K562 (cell line): ENCODE data around the gene TCF25. TPM values are rescaled to one million over a fixed set of nuclear protein-coding genes. Genes with fewer than 3 reads are reported as not detected.

Source experiments
- ATAC-seq: fragments of 200-7000 bp; cut with Tn5 transposase; 3 replicates; pipeline ENCODE4 v1.9.1; 2020; ENCODE audit warnings: moderate library complexity
- BruUV-seq: library from RNA; stranded (reverse); fragments of 400-500 nt; replicated peaks from 2 replicates; lab custom pipeline; 2021; lab: Mats Ljungman, UMichigan
- CTCF ChIA-PET: fragments of 300-600 bp; formaldehyde crosslinking; extraction: SDS; loops from one replicate; lab custom pipeline; 2021; ENCODE audit warnings: low intra/inter-chr PET ratio; lab: Yijun Ruan, JAX
- POLR2A ChIA-PET: fragments of 300-600, 350-650 bp; sonication (Branson Sonifier 250); formaldehyde crosslinking; extraction: SDS; loops from one replicate; lab custom pipeline; 2021; ENCODE audit warnings: antibody characterized with exemption, inconsistent platforms; lab: Yijun Ruan, JAX
- DNase-seq, 4 experiments: peaks; one replicate each; pipeline versions ENCODE4 v3.0.0 to v3.0.0-alpha.2; 2011 to 2018; ENCODE audit warnings: low spot score in 3 of 4, mixed read lengths in 3 of 4; ENCODE audit errors: extremely low read depth in 1 of 4
- FAIRE-seq: peaks from 2 replicates; lab custom pipeline; 2011; peaks lifted over from hg19 to GRCh38; lab: Jason Lieb, UNC
- H2AFZ ChIP-seq: 2 replicates; pipeline ENCODE4 v1.6.0; 2011; ENCODE audit warnings: low read depth, low read length, control low read depth, inconsistent platforms
- H3K27ac ChIP-seq: fragments of 200-600 bp; 3 replicates; pipeline ENCODE4 v1.8.0; 2011; ENCODE audit warnings: low read depth, mild to moderate bottlenecking, control low read depth, inconsistent platforms, low read length, moderate library complexity, mixed read lengths; ENCODE audit errors: extremely low read depth
- H3K27me3 ChIP-seq, 2 experiments: fragments of 300-600 bp in 1 of 2; 2 replicates in 1 of 2; 3 replicates in 1 of 2; pipeline versions ENCODE4 v1.6.0 to v1.8.0; 2011; ENCODE audit warnings: inconsistent platforms in 2 of 2, low read length in 2 of 2, mild to moderate bottlenecking in 1 of 2, mixed read lengths in 1 of 2, moderate library complexity in 1 of 2; ENCODE audit not compliant: control insufficient read depth in 2 of 2, insufficient read depth in 2 of 2
- H3K36me3 ChIP-seq: fragments of 300-600 bp; 3 replicates; pipeline ENCODE4 v1.8.0; 2011; ENCODE audit warnings: mild to moderate bottlenecking, low read length, inconsistent platforms; ENCODE audit not compliant: control insufficient read depth, insufficient read depth
- H3K4me1 ChIP-seq, 2 experiments: fragments of 200-600 bp in 1 of 2; replicated peaks in 1 of 2; 2 replicates in 1 of 2; 3 replicates in 1 of 2; pipeline versions ENCODE4 v1.5.1 to v1.8.0; 2011; ENCODE audit warnings: inconsistent platforms in 2 of 2, low read length in 2 of 2, mild to moderate bottlenecking in 1 of 2, mixed read lengths in 1 of 2, moderate library complexity in 1 of 2; ENCODE audit not compliant: control insufficient read depth in 2 of 2, insufficient read depth in 2 of 2
- H3K4me2 ChIP-seq: 2 replicates; pipeline ENCODE4 v1.6.1; 2011; ENCODE audit warnings: low read length, control low read depth, inconsistent platforms, mixed read lengths; ENCODE audit not compliant: insufficient read depth
- H3K4me3 ChIP-seq: fragments of 200-600 bp; sonication (generic), shearing (Covaris generic); 2 replicates; pipeline ENCODE4 v1.5.1; 2016; ENCODE audit warnings: control low read depth, inconsistent platforms
- H3K79me2 ChIP-seq: fragments of 200-600 bp; 3 replicates; pipeline ENCODE4 v1.8.0; 2011; ENCODE audit warnings: low read length, inconsistent platforms; ENCODE audit not compliant: control insufficient read depth, insufficient read depth
- H3K9ac ChIP-seq, 2 experiments: 2 replicates each; pipeline versions ENCODE4 v1.6.0 to v1.6.1; 2011; ENCODE audit warnings: low read depth in 2 of 2, low read length in 2 of 2, control low read depth in 1 of 2, inconsistent platforms in 1 of 2, mild to moderate bottlenecking in 1 of 2, mixed read lengths in 1 of 2; ENCODE audit not compliant: insufficient read depth in 1 of 2
- H3K9me1 ChIP-seq: one replicate; pipeline ENCODE4 v1.6.0; 2011; ENCODE audit warnings: inconsistent platforms, mild to moderate bottlenecking, low read length, moderate library complexity; ENCODE audit not compliant: control insufficient read depth, insufficient read depth
- H3K9me3 ChIP-seq: replicated peaks from 2 replicates; pipeline ENCODE4 v1.5.1; 2011; ENCODE audit warnings: low read depth, low read length, inconsistent platforms; ENCODE audit not compliant: control insufficient read depth, insufficient read depth
- H4K20me1 ChIP-seq: replicated peaks from 2 replicates; pipeline ENCODE4 v1.6.1; 2011; ENCODE audit warnings: low read length, inconsistent platforms, mixed read lengths; ENCODE audit not compliant: control insufficient read depth, insufficient read depth
- CAMTA2 ChIP-seq: fragments of 250-450 bp; sonication (Bioruptor Pico); conservative IDR thresholded peaks from 2 replicates; pipeline ENCODE4 v1.5.1; 2022
- KDM1A ChIP-seq, 2 experiments: fragments of 450-650 bp; IDR thresholded peaks; 2 replicates each; pipeline ENCODE4 v1.6.1; 2016; ENCODE audit warnings: mild to moderate bottlenecking in 2 of 2
- POLR2G ChIP-seq: fragments of 200-400 bp; formaldehyde crosslinking; IDR thresholded peaks from 2 replicates; pipeline ENCODE4 v1.6.1; 2017; ENCODE audit warnings: low read depth, mild to moderate bottlenecking, antibody characterized with exemption, low read length, moderate library complexity
- WGBS: fragments of 100-300 bp; shearing (Covaris generic); methylation state at CpG from one replicate; pipeline ENCODE4 v1.1.6; 2016; ENCODE audit warnings: low coverage, mixed read lengths; ENCODE audit not compliant: insufficient coverage; ENCODE audit errors: missing lambda C conversion rate; 5-methylcytosine and 5-hydroxymethylcytosine counted together
- in situ Hi-C: fragments of 300-500 bp; cut with MboI; formaldehyde crosslinking; loops from 4 replicates; pipeline ENCODE4 v1.15.0; 2018; ENCODE audit warnings: inconsistent platforms, mixed read lengths
- intact Hi-C: fragments of 100-400 bp; cut with micrococcal nuclease; formaldehyde crosslinking; loops from 2 replicates; pipeline ENCODE4 v1.14.2; 2022
- polyA plus RNA-seq, 8 experiments: library from polyadenylated mRNA; depleted of rRNA in 4 of 8; stranded (reverse) in 5 of 8; unstranded in 3 of 8; fragments of >200 nt; fragmentation: Nextera tagmentation in 2 of 8; fragmentation: Illumina TruSeq in 1 of 8; extraction: Ambion mirVana in 2 of 8; extraction: Trizol in 1 of 8; gene quantifications; 2 replicates each; pipeline versions ENCODE4 v1.2.1 to v1.2.3, GENCODE V29; 2011 to 2014; ENCODE audit warnings: inconsistent platforms in 1 of 8, missing spikeins in 1 of 8
- total RNA-seq, 7 experiments: library from RNA; depleted of rRNA in 6 of 7; stranded (reverse); fragments of >200 nt in 6 of 7; fragmentation: Illumina TruSeq in 2 of 7; extraction: Trizol in 2 of 7; gene quantifications; 2 replicates each; pipeline versions ENCODE4 v1.2.1 to v1.2.3, GENCODE V29; 2011 to 2021; ENCODE audit warnings: low replicate concordance in 1 of 7

The TCF25 gene
- total and polyA plus RNA-seq, 9 of the 15 experiments (the other 6 are each of a cell fraction or from before 2014, with no cell fraction given): 9.0 to 154 (median 83.8) TPM

DNA sequence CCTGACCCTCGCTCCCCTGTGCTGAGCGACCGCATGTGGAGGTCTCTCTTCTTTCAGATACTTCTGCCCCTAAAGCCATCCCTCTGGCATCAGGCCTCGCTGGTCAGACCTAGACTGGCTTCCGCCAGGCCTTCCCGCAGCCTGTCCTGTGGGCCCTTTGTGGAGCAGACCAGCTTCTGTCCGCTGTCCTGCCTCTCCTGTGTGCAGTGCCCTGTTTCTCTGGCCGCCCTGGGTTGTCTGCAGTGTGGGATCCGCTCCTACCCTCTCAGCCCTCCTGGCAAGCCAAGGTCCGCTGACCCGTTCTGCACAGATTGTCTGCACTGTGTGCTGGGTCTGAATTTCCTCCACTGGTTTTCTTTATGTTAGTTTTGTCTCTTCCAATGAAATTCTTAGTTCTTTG lies 23.8 kb downstream of the TCF25 start:
- H3K9me3 ChIP-seq: no peaks in the 10 kb centered on the region
- no peak overlapping the region for H3K9ac ChIP-seq
- ChIA-PET CTCF (no interaction called here), POLR2A (interaction anchor here (0.7 to 1.0 kb wide), 3 partner anchors 25 to 1465 kb away, joined by 3 to 4 read pairs (median 3); no protein-coding TSS in a partner anchor)
- no peak for FAIRE-seq
- H3K79me2 ChIP-seq: no peaks in the 10 kb centered on the region
- H3K4me1 ChIP-seq: peaks cover 0 to 3% of the 10 kb centered on the region in 2 experiments; a peak in 1 of 5 replicates
- 98% methylated on average over 11 of the region's 11 CpGs for WGBS
- intact Hi-C loops: no loop called here
- DNase-seq: no peak
- no peaks in the 10 kb centered on the region for H3K9me1 ChIP-seq
- TF ChIP-seq POLR2G (0 out of 2 replicates have a peak, but pooled peaks have one; percentile 19), CAMTA2 (CRISPR knock-in tag) (no peak)
- TF ChIP-seq, all 486 proteins: peak for 1
- Histone ChIP-seq H2AFZ (no peak overlapping the region), H3K36me3 (peaks cover 85% of the 10 kb centered on the region), H3K27me3 (no peaks in the 10 kb centered on the region), H3K4me3 (no peak overlapping the region), H3K27ac (no peak overlapping the region), H4K20me1 (no peaks in the 10 kb centered on the region), H3K4me2 (no peak overlapping the region)
- BruUV-seq: no TSS peak
- in situ Hi-C loops: no loop called here
- no peak for ATAC-seq

DNA sequence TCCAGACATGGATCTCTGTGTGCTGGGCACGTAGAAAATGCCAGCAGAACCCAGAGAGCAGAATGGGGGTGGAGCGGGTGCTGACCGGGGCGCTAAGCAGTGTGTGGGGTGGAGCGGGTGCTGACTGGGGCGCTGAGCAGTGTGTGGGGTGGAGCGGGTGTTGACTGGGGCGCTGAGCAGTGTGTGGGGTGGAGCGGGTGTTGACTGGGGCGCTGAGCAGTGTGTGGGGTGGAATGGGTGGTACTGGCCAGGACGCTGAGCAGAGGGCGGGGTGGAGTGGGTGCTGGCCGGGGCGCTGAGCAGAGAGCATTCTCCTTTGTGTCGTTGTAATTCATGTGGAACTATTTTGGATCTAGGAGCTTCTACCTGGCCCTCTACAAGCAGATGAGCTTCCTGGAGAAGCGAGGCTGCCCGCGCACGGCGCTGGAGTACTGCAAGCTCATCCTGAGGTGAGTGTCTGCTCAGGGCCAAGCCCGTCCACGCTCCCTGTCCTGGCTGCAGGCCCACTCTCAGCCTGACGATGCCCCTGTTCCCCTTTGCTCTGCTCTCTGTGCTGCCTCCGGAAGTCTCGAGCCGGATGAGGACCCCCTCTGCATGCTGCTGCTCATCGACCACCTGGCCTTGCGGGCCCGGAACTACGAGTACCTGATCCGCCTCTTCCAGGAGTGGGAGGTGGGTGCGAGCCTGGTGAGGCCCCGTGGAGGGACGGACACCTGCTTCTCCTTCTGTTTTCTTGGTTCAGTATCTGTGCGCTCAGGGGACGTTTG lies 25.0 kb downstream of the TCF25 start:
- Histone ChIP-seq H3K4me1 (peaks cover 0 to 3% of the 10 kb centered on the region in 2 experiments; a peak in 1 of 5 replicates), H2AFZ (no peak overlapping the region), H4K20me1 (no peaks in the 10 kb centered on the region), H3K27me3 (no peaks in the 10 kb centered on the region), H3K27ac (no peak overlapping the region), H3K9me3 (no peaks in the 10 kb centered on the region), H3K4me2 (no peak overlapping the region), H3K9me1 (no peaks in the 10 kb centered on the region), H3K79me2 (no peaks in the 10 kb centered on the region), H3K36me3 (peaks cover 79% of the 10 kb centered on the region), H3K4me3 (no peak overlapping the region), H3K9ac (no peak overlapping the region)
- no TSS peak for BruUV-seq
- ChIA-PET POLR2A (interaction anchor here (0.5 to 0.7 kb wide), 2 partner anchors 11 to 296 kb away, joined by 3 read pairs; no protein-coding TSS in a partner anchor), CTCF (no interaction called here)
- ATAC-seq (no peak), FAIRE-seq (no peak), DNase-seq (no peak)
- peak; percentile 44 for TF ChIP-seq POLR2G
- TF ChIP-seq KDM1A (IDR thresholded peaks at IDR 0.05): no peak
- intact Hi-C loops: no loop called here
- WGBS: 96% methylated on average over 36 of the region's 36 CpGs
- in situ Hi-C loops: no loop called here
